ENCODE data around the gene OVOL2. TPM values are rescaled to one million over a fixed set of nuclear protein-coding genes. Genes with fewer than 3 reads are reported as not detected.
"Not testable (repeated sequence)": the region's sequence is repeated elsewhere in the genome, so short reads cannot be mapped to it uniquely, and the experiment has no call there.

OVOL2 gene
- total RNA-seq, 1 experiment from 2014 or later: not detected

DNA sequence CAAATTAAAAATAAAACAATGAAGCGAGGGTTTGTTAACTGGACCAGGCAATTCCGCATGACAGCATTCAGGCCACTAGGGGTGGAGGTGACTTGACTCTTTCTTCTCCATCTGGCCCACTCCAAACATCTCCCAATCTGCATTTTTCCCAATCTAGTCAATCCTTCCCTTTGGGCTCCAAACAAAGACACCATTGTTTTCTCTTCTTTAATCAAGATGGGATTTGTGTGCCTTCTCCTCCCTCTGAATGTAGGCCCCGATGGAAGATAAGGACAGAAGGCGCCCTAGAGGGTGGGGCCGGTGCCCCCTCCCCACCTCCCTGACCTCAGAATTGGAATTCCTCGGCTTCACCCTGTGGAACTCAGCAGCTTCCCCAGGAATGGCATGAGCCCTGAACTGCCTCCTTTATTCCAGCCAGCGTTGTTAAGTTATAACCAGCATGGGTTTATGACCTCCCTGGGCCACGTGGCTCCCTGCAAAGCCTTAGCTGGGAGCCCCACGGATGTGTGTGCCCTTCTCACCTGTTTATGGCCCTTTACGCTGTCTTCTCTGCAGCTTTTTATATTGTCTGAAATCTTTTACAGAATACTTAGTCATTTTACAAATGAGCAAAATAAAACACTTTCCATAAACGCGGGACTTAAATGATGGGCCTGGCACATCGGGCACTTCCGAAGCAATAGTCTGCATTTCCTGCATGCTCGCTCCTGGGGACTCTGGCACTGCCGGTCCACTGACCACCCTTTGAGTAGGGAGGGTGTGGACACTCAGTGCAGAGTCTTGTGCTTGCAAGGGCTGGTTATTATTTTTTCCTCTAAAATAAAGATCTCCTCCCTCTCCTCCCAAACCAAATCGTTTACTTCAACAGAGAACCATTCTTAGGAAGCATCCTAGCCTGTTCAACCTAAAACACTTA, 24.5 kb downstream of the OVOL2 start:
- peaks cover 16% of the 10 kb centered on the region for H3K4me1 ChIP-seq (ENCODE audit: low read length)
- no peak overlapping the region for H3K4me3 ChIP-seq (ENCODE audit: low read length)
- H4K20me1 ChIP-seq (ENCODE audit: insufficient read depth, low read depth, low read length): no peaks in the 10 kb centered on the region
- H3K27me3 ChIP-seq (ENCODE audit: low read length): 0 out of 2 replicates have a peak, but pooled peaks cover 2% of the 10 kb centered on the region
- H3K36me3 ChIP-seq (ENCODE audit: insufficient read depth, low read length): no peaks in the 10 kb centered on the region
- no peak overlapping the region for H3K4me2 ChIP-seq (ENCODE audit: low read depth, low read length, poor library complexity, severe bottlenecking)
- H3K79me2 ChIP-seq (ENCODE audit: low read length): no peaks in the 10 kb centered on the region
- H3K9me3 ChIP-seq (ENCODE audit: low read length): no peaks in the 10 kb centered on the region
- H3K9me2 ChIP-seq (replicated peaks; ENCODE audit: insufficient read depth, low read length): no peaks in the 10 kb centered on the region
- no peak overlapping the region for H3K27ac ChIP-seq (ENCODE audit: low read length)
- no peak overlapping the region for H3K9ac ChIP-seq (ENCODE audit: low read length)
- DNase-seq: no peak
- H2AFZ ChIP-seq (ENCODE audit: low read length): no peak overlapping the region

DNA sequence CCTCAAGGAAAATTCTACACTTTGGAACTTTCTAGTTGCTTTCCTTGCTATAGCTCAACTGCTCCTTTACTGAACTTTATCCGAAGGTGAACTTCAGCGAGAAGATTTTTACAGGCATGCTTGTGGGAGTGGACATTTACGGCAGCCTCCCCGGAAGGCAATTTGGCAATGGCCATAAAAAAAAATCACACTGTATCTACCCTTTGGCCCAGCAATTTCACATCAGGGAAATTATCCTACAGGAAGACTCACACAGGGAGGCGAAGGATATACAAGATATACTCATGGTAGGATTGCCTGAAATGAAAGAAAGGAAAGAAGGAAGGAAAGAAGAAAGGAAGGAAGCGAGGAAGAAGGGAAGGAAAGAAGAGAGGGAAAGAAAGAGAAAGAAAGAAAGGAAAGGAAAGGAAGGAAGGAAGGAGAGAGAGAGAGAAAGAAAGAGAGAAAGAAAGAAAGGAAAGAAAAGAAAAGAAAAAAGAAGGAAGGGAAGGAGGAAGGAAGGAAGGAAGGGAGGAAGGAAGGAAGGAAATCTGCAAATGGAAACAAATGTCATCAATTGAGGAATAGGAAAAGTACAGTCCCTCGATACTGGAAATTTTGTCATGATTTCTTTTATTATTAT, 25.7 kb downstream of the OVOL2 start:
- Histone ChIP-seq H3K4me3 (ENCODE audit: low read length) (no peak overlapping the region), H3K27ac (ENCODE audit: low read length) (no peak overlapping the region), H3K4me1 (ENCODE audit: low read length) (peaks cover 16% of the 10 kb centered on the region), H3K9ac (ENCODE audit: low read length) (no peak overlapping the region), H3K9me2 (replicated peaks; ENCODE audit: insufficient read depth, low read length) (no peaks in the 10 kb centered on the region), H2AFZ (ENCODE audit: low read length) (no peak overlapping the region), H4K20me1 (ENCODE audit: insufficient read depth, low read depth, low read length) (no peaks in the 10 kb centered on the region), H3K27me3 (ENCODE audit: low read length) (0 out of 2 replicates have a peak, but pooled peaks cover 2% of the 10 kb centered on the region), H3K9me3 (ENCODE audit: low read length) (no peaks in the 10 kb centered on the region), H3K79me2 (ENCODE audit: low read length) (no peaks in the 10 kb centered on the region), H3K36me3 (ENCODE audit: insufficient read depth, low read length) (no peaks in the 10 kb centered on the region), H3K4me2 (ENCODE audit: low read depth, low read length, poor library complexity, severe bottlenecking) (no peak overlapping the region)
- no peak for DNase-seq

DNA sequence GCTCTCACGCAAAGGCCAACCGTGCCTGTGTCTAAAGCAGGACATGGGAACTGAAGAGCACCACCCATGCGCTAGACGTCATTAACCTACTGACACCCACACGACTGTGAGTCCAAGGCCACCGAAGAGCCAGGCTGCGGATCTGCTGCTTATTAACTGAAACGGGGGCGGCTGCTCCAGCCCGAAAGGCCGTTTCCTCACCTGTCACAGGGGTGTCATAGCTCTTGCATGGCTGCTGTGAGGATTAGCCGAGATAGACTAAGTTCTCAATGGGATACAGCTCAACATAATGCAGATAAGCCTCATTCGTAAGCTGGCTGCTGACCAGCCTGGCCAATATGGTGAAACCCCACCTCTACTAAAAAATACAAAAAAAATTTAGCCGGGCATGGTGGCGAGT, 26.7 kb downstream of the OVOL2 start:
- H3K9ac ChIP-seq (ENCODE audit: low read length): no peak overlapping the region
- H3K27me3 ChIP-seq (ENCODE audit: low read length): 0 out of 2 replicates have a peak, but pooled peaks cover 2% of the 10 kb centered on the region
- peaks cover 16% of the 10 kb centered on the region for H3K4me1 ChIP-seq (ENCODE audit: low read length)
- H3K27ac ChIP-seq (ENCODE audit: low read length): no peak overlapping the region
- no peak overlapping the region for H3K4me3 ChIP-seq (ENCODE audit: low read length)
- no peaks in the 10 kb centered on the region for H4K20me1 ChIP-seq (ENCODE audit: insufficient read depth, low read depth, low read length)
- H3K9me3 ChIP-seq (ENCODE audit: low read length): no peaks in the 10 kb centered on the region
- DNase-seq: no peak
- no peaks in the 10 kb centered on the region for H3K79me2 ChIP-seq (ENCODE audit: low read length)
- no peaks in the 10 kb centered on the region for H3K36me3 ChIP-seq (ENCODE audit: insufficient read depth, low read length)
- H3K4me2 ChIP-seq (ENCODE audit: low read depth, low read length, poor library complexity, severe bottlenecking): no peak overlapping the region
- H3K9me2 ChIP-seq (replicated peaks; ENCODE audit: insufficient read depth, low read length): no peaks in the 10 kb centered on the region
- H2AFZ ChIP-seq (ENCODE audit: low read length): no peak overlapping the region

DNA sequence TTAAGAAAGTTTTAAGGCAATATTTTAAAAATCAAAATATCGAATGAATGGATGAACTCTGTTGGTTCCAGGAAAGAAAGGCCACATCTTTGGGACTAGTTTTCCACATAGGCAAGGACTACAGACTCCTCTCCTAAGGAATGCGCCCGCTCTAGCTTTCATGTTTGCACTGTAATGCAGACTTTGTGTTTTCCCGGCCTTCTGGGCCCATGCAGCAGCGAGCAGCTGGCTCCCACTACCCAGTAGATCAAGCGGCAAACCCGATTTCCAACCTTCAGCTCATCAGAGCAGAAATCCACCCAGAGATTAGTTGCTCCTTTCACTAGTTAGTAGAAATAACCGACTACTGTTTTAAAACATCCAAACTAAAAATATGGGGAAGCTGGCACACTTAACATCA, 27.7 kb downstream of the OVOL2 start:
- 0 out of 2 replicates have a peak, but pooled peaks cover 2% of the 10 kb centered on the region for H3K27me3 ChIP-seq (ENCODE audit: low read length)

DNA sequence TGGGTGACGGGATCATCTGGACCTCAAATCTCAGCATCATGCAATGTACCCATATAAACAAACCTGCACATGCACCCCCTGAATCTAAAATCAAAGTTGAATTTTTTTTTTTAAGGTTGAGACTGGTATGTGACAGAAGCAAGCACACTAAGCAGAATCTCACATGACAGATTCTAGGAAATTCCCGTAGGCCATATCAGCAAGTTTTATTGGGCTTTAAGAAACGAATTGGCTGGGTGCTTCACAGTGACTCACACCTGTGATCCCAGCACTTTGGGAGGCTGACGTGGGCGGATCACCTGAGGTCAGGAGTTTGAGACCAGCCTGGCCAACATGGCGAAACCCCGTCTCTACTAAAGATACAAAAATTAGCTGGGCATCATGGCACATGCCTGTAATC, 30.7 kb downstream of the OVOL2 start:
- peaks cover 16% of the 10 kb centered on the region for H3K4me1 ChIP-seq (ENCODE audit: low read length)
- not testable (repeated sequence) for DNase-seq; H3K79me2 ChIP-seq (ENCODE audit: low read length); H3K4me3 ChIP-seq (ENCODE audit: low read length); H4K20me1 ChIP-seq (ENCODE audit: insufficient read depth, low read depth, low read length); H2AFZ ChIP-seq (ENCODE audit: low read length); H3K27ac ChIP-seq (ENCODE audit: low read length); H3K4me2 ChIP-seq (ENCODE audit: low read depth, low read length, poor library complexity, severe bottlenecking); H3K9ac ChIP-seq (ENCODE audit: low read length); H3K27me3 ChIP-seq (ENCODE audit: low read length); H3K9me3 ChIP-seq (ENCODE audit: low read length); H3K36me3 ChIP-seq (ENCODE audit: insufficient read depth, low read length); H3K9me2 ChIP-seq (replicated peaks; ENCODE audit: insufficient read depth, low read length)

More for the DNA sequence above, 27.7 kb downstream of the OVOL2 start:
- Histone ChIP-seq H3K4me1 (ENCODE audit: low read length) (peaks cover 16% of the 10 kb centered on the region), H3K9me2 (replicated peaks; ENCODE audit: insufficient read depth, low read length) (no peaks in the 10 kb centered on the region), H3K36me3 (ENCODE audit: insufficient read depth, low read length) (no peaks in the 10 kb centered on the region), H3K27ac (ENCODE audit: low read length) (no peak overlapping the region), H2AFZ (ENCODE audit: low read length) (no peak overlapping the region), H3K9me3 (ENCODE audit: low read length) (no peaks in the 10 kb centered on the region), H3K4me3 (ENCODE audit: low read length) (no peak overlapping the region), H3K79me2 (ENCODE audit: low read length) (no peaks in the 10 kb centered on the region), H3K9ac (ENCODE audit: low read length) (no peak overlapping the region), H4K20me1 (ENCODE audit: insufficient read depth, low read depth, low read length) (no peaks in the 10 kb centered on the region), H3K4me2 (ENCODE audit: low read depth, low read length, poor library complexity, severe bottlenecking) (no peak overlapping the region)
- DNase-seq: no peak

DNA sequence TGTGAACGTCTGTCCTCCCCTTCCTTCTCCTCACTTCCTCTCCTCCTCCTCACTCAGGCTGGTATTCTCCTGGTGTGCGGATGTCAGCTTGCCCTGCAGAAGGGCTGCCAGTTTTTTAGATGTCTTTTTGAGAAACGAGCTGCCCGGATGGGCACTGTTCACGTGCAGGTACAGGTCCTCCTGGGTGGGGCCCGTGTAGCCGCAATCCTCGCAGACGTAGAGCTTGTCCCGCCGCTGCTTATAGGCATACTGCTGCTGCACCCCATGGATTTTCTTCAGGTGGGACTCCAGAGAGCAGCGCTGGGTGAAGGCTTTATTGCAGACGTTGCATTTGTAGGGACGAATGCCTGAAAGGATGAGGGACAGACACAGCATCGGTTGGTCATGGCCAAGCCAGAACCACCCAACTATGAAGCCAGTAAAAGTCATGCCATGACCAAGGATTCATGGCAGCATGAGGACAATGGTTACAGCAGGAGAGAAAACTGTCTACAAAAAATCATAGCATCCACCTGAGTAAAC, 33.0 kb downstream of the OVOL2 start:
- Histone ChIP-seq H3K9me3 (ENCODE audit: low read length) (no peaks in the 10 kb centered on the region), H3K9ac (ENCODE audit: low read length) (no peak overlapping the region), H3K4me1 (ENCODE audit: low read length) (peaks cover 7% of the 10 kb centered on the region), H3K4me3 (ENCODE audit: low read length) (no peak overlapping the region), H3K27ac (ENCODE audit: low read length) (no peak overlapping the region), H3K27me3 (ENCODE audit: low read length) (no peaks in the 10 kb centered on the region), H3K79me2 (ENCODE audit: low read length) (no peaks in the 10 kb centered on the region), H3K4me2 (ENCODE audit: low read depth, low read length, poor library complexity, severe bottlenecking) (no peak overlapping the region), H2AFZ (ENCODE audit: low read length) (no peak overlapping the region), H4K20me1 (ENCODE audit: insufficient read depth, low read depth, low read length) (no peaks in the 10 kb centered on the region), H3K36me3 (ENCODE audit: insufficient read depth, low read length) (no peaks in the 10 kb centered on the region), H3K9me2 (replicated peaks; ENCODE audit: insufficient read depth, low read length) (no peaks in the 10 kb centered on the region)
- no peak for DNase-seq

DNA sequence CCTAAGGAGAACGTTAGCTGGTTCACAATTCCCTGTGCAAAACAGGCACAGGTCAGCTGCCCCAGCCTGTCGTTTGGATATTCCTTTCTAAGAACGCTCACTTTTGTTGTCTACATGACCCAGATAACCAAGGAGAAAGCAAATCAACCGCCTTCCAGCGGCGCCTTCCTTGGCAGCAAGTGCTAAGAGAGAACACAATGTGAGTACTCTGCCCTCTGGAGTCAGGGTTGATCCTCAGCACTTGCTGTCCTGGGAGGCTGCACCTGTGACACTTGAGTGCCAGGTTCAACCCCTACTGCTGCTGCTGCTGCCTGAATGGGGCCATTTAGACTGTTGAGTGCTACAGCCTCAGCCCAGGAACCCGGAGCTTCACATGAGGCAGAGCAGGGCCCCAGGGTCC, 36.8 kb downstream of the OVOL2 start:
- H3K9ac ChIP-seq (ENCODE audit: low read length): no peak overlapping the region
- H3K4me3 ChIP-seq (ENCODE audit: low read length): no peak overlapping the region
- no peaks in the 10 kb centered on the region for H3K27me3 ChIP-seq (ENCODE audit: low read length)
- no peak overlapping the region for H3K27ac ChIP-seq (ENCODE audit: low read length)
- no peaks in the 10 kb centered on the region for H3K79me2 ChIP-seq (ENCODE audit: low read length)
- H3K9me2 ChIP-seq (replicated peaks; ENCODE audit: insufficient read depth, low read length): no peaks in the 10 kb centered on the region
- H3K4me2 ChIP-seq (ENCODE audit: low read depth, low read length, poor library complexity, severe bottlenecking): no peak overlapping the region
- H4K20me1 ChIP-seq (ENCODE audit: insufficient read depth, low read depth, low read length): 0 out of 2 replicates have a peak, but pooled peaks cover 4% of the 10 kb centered on the region
- no peaks in the 10 kb centered on the region for H3K4me1 ChIP-seq (ENCODE audit: low read length)
- DNase-seq: no peak
- H2AFZ ChIP-seq (ENCODE audit: low read length): no peak overlapping the region
- H3K9me3 ChIP-seq (ENCODE audit: low read length): no peaks in the 10 kb centered on the region
- no peaks in the 10 kb centered on the region for H3K36me3 ChIP-seq (ENCODE audit: insufficient read depth, low read length)

DNA sequence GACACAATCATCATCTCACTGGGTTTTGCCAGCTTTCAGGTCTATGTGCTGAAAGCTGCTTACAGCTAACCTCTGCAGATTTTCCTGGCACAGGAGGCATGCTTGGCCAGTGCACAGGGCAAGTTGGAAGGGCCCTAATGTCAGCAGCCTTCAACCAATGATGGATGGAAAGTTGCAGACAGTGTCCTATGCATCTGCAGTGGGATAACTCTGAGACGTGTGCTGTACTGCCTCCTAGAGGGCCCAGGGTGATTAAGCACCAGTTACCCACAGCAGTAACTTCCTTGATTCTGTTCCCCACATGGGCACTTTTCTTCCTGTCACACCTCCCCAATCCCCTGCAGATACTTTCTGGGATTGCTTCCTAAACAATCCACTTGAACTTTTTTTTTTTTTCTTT, 38.6 kb downstream of the OVOL2 start:
- Histone ChIP-seq H3K4me1 (ENCODE audit: low read length) (no peaks in the 10 kb centered on the region), H3K79me2 (ENCODE audit: low read length) (no peaks in the 10 kb centered on the region), H3K36me3 (ENCODE audit: insufficient read depth, low read length) (no peaks in the 10 kb centered on the region), H4K20me1 (ENCODE audit: insufficient read depth, low read depth, low read length) (0 out of 2 replicates have a peak, but pooled peaks cover 4% of the 10 kb centered on the region), H3K9ac (ENCODE audit: low read length) (no peak overlapping the region), H3K4me2 (ENCODE audit: low read depth, low read length, poor library complexity, severe bottlenecking) (no peak overlapping the region), H3K4me3 (ENCODE audit: low read length) (no peak overlapping the region), H3K9me3 (ENCODE audit: low read length) (no peaks in the 10 kb centered on the region), H3K9me2 (replicated peaks; ENCODE audit: insufficient read depth, low read length) (no peaks in the 10 kb centered on the region), H3K27ac (ENCODE audit: low read length) (no peak overlapping the region), H2AFZ (ENCODE audit: low read length) (no peak overlapping the region), H3K27me3 (ENCODE audit: low read length) (no peaks in the 10 kb centered on the region)
- peak; percentile 78 for DNase-seq

Measured in Karpas-422 (cell line).